H1 (cell line): Measurements from ENCODE around the gene NEB. TPM values are rescaled to one million over a fixed set of nuclear protein-coding genes. Genes with fewer than 3 reads are reported as not detected.
A peak's percentile ranks its signal among the peaks of the same experiment; 100 is the strongest.
"Not testable (repeated sequence)": the region's sequence is repeated elsewhere in the genome, so short reads cannot be mapped to it uniquely, and the experiment has no call there.

Experiments used
- CTCF ChIA-PET: fragments of 300-600 bp; sonication (Branson Sonifier 250); formaldehyde crosslinking; loops from one replicate; lab custom pipeline; 2021; ENCODE audit not compliant: partially characterized antibody; lab: Charles Lee
- POLR2A ChIA-PET: fragments of 300-600 bp; sonication (Branson Sonifier 250); formaldehyde crosslinking; loops from one replicate; lab custom pipeline; 2021; ENCODE audit warnings: inconsistent platforms; ENCODE audit not compliant: partially characterized antibody; lab: Charles Lee
- DNase-seq, 2 experiments: peaks; one replicate each; pipeline versions ENCODE4 v3.0.0 to v3.0.0-alpha.2; 2010 to 2022; ENCODE audit warnings: low spot score in 2 of 2, low read depth in 1 of 2, mixed read lengths in 1 of 2
- FAIRE-seq: peaks from 2 replicates; lab custom pipeline; 2011; peaks lifted over from hg19 to GRCh38; lab: Jason Lieb, UNC
- H2AFZ ChIP-seq: 2 replicates; pipeline ENCODE4 v1.8.1; 2012; ENCODE audit warnings: low read length, inconsistent platforms
- H2AK5ac ChIP-seq: 2 replicates; pipeline ENCODE4 v1.6.1; 2013; ENCODE audit warnings: low read depth, low read length
- H2BK120ac ChIP-seq: replicated peaks from 2 replicates; pipeline ENCODE3; 2013; ENCODE audit warnings: low read depth, low read length, inconsistent platforms
- H2BK12ac ChIP-seq: 2 replicates; pipeline ENCODE4 v1.6.1; 2013; ENCODE audit warnings: low read depth, low read length
- H2BK15ac ChIP-seq: 2 replicates; pipeline ENCODE4 v1.6.1; 2013; ENCODE audit warnings: low read length
- H2BK20ac ChIP-seq: 2 replicates; pipeline ENCODE4 v1.6.1; 2013; ENCODE audit warnings: low read length
- H2BK5ac ChIP-seq: 2 replicates; pipeline ENCODE4 v1.6.1; 2013; ENCODE audit warnings: low read depth, low read length
- H3K14ac ChIP-seq: 2 replicates; pipeline ENCODE4 v1.6.1; 2013; ENCODE audit warnings: inconsistent platforms; ENCODE audit not compliant: insufficient read length
- H3K18ac ChIP-seq: 2 replicates; pipeline ENCODE4 v1.6.1; 2013; ENCODE audit warnings: low read length; ENCODE audit errors: extremely low read depth
- H3K23ac ChIP-seq: 2 replicates; pipeline ENCODE4 v1.6.1; 2013; ENCODE audit warnings: inconsistent platforms; ENCODE audit not compliant: insufficient read length
- H3K23me2 ChIP-seq: 2 replicates; pipeline ENCODE4 v1.6.1; 2013; ENCODE audit warnings: low read depth, low read length
- H3K27ac ChIP-seq: 2 replicates; pipeline ENCODE4 v1.6.1; 2011; ENCODE audit warnings: low read depth, low read length, inconsistent platforms
- H3K27me3 ChIP-seq, 4 experiments: replicated peaks in 1 of 4; 1 replicate in 1 of 4; 2 replicates in 3 of 4; pipeline versions ENCODE4 v1.6.1 to v1.8.1; 2011 to 2013; ENCODE audit warnings: low read length in 3 of 4, mild to moderate bottlenecking in 3 of 4, inconsistent platforms in 2 of 4, mixed read lengths in 2 of 4, moderate library complexity in 1 of 4; ENCODE audit not compliant: control insufficient read depth in 3 of 4, insufficient read depth in 3 of 4; ENCODE audit errors: extremely low read depth in 1 of 4
- H3K36me3 ChIP-seq, 4 experiments: 2 replicates each; pipeline versions ENCODE4 v1.6.1 to v1.8.1; 2011 to 2013; ENCODE audit warnings: mild to moderate bottlenecking in 4 of 4, low read length in 3 of 4, moderate library complexity in 2 of 4, control low read depth in 1 of 4, inconsistent platforms in 1 of 4; ENCODE audit not compliant: insufficient read depth in 4 of 4, control insufficient read depth in 2 of 4
- H3K4ac ChIP-seq: replicated peaks from 2 replicates; pipeline ENCODE3; 2013; ENCODE audit warnings: low read length, low read depth, mixed read lengths, inconsistent platforms; ENCODE audit not compliant: insufficient read length
- H3K4me1 ChIP-seq, 4 experiments: replicated peaks in 1 of 4; 1 replicate in 1 of 4; 2 replicates in 3 of 4; pipeline versions ENCODE4 v1.6.1 to v1.8.1; 2011 to 2013; ENCODE audit warnings: low read length in 3 of 4, inconsistent platforms in 2 of 4, mixed read lengths in 1 of 4; ENCODE audit not compliant: insufficient read depth in 4 of 4, control insufficient read depth in 3 of 4
- H3K4me2 ChIP-seq, 2 experiments: 2 replicates each; pipeline versions ENCODE4 v1.6.1 to v1.8.1; 2011 to 2013; ENCODE audit warnings: low read depth in 2 of 2, low read length in 2 of 2, control low read depth in 1 of 2, inconsistent platforms in 1 of 2, mild to moderate bottlenecking in 1 of 2; ENCODE audit not compliant: insufficient read depth in 1 of 2
- H3K4me3 ChIP-seq, 4 experiments: fragments of 200-600, 300-600 bp in 1 of 4; sonication (generic), shearing (Covaris generic), sonication (Bioruptor Twin) in 1 of 4; 2 replicates each; pipeline versions ENCODE4 v1.5.1 to v1.8.1; 2011 to 2016; ENCODE audit warnings: low read length in 4 of 4, low read depth in 3 of 4, control low read depth in 2 of 4, inconsistent platforms in 2 of 4, mild to moderate bottlenecking in 2 of 4, mixed read lengths in 1 of 4, moderate library complexity in 1 of 4; ENCODE audit not compliant: insufficient read depth in 2 of 4; ENCODE audit errors: extremely low read depth in 1 of 4
- H3K56ac ChIP-seq: replicated peaks from 2 replicates; pipeline ENCODE3; 2013; ENCODE audit warnings: low read depth, mild to moderate bottlenecking, mixed read lengths, low read length, inconsistent platforms; ENCODE audit not compliant: insufficient read length
- H3K79me1 ChIP-seq: 2 replicates; pipeline ENCODE4 v1.6.1; 2013; ENCODE audit warnings: low read depth, low read length, control low read depth
- H3K79me2 ChIP-seq, 2 experiments: 2 replicates each; pipeline versions ENCODE4 v1.6.1 to v1.8.1; 2012 to 2013; ENCODE audit warnings: low read length in 2 of 2, mild to moderate bottlenecking in 2 of 2, inconsistent platforms in 1 of 2; ENCODE audit not compliant: insufficient read depth in 2 of 2, control insufficient read depth in 1 of 2
- H3K9ac ChIP-seq, 4 experiments: replicated peaks in 1 of 4; 1 replicate in 1 of 4; 2 replicates in 3 of 4; pipeline versions ENCODE4 v1.6.1 to v1.8.1; 2011 to 2013; ENCODE audit warnings: low read depth in 3 of 4, low read length in 3 of 4, control low read depth in 2 of 4, mild to moderate bottlenecking in 2 of 4, moderate library complexity in 2 of 4, inconsistent platforms in 1 of 4; ENCODE audit errors: extremely low read depth in 1 of 4
- H3K9me3 ChIP-seq, 2 experiments: 2 replicates each; pipeline versions ENCODE4 v1.6.1 to v1.8.1; 2012 to 2013; ENCODE audit warnings: mild to moderate bottlenecking in 2 of 2, moderate library complexity in 2 of 2, control low read depth in 1 of 2, inconsistent platforms in 1 of 2, low read depth in 1 of 2, low read length in 1 of 2, mixed read lengths in 1 of 2; ENCODE audit not compliant: insufficient read depth in 2 of 2
- H4K20me1 ChIP-seq, 2 experiments: replicated peaks in 1 of 2; 2 replicates each; pipeline versions ENCODE3 to v1.8.1; 2011 to 2013; ENCODE audit warnings: inconsistent platforms in 2 of 2, low read length in 2 of 2, mild to moderate bottlenecking in 1 of 2; ENCODE audit not compliant: insufficient read depth in 2 of 2, control insufficient read depth in 1 of 2
- H4K5ac ChIP-seq: 2 replicates; pipeline ENCODE4 v1.6.1; 2013; ENCODE audit warnings: low read length, low read depth, mixed read lengths, inconsistent platforms; ENCODE audit not compliant: insufficient read length
- H4K8ac ChIP-seq: 2 replicates; pipeline ENCODE4 v1.8.0; 2013; ENCODE audit warnings: mild to moderate bottlenecking, moderate library complexity, low read length, inconsistent platforms; ENCODE audit not compliant: insufficient read depth; ENCODE audit errors: extremely low read depth
- H4K91ac ChIP-seq: replicated peaks from 2 replicates; pipeline ENCODE3; 2013; ENCODE audit warnings: low read length, mixed read lengths, inconsistent platforms; ENCODE audit not compliant: insufficient read length
- YY1 ChIP-seq: IDR thresholded peaks from 2 replicates; pipeline ENCODE4 v1.6.1; 2011; ENCODE audit warnings: low read depth, mild to moderate bottlenecking, low read length
- WGBS, 2 experiments: shearing (Covaris generic) in 1 of 2; methylation state at CpG; one replicate each; pipeline versions ENCODE4 v1.1.6 to v1.1.7; 2013 to 2015; ENCODE audit warnings: low lambda C conversion rate in 2 of 2, mixed read lengths in 2 of 2, inconsistent platforms in 1 of 2, low coverage in 1 of 2, missing lambda C conversion rate in 1 of 2; ENCODE audit not compliant: insufficient replicate concordance in 2 of 2, insufficient coverage in 1 of 2, insufficient read length in 1 of 2; ENCODE audit errors: extremely low coverage in 1 of 2, missing lambda C conversion rate in 1 of 2; 5-methylcytosine and 5-hydroxymethylcytosine counted together
- polyA plus RNA-seq, 7 experiments: library from polyadenylated mRNA; depleted of rRNA in 3 of 7; stranded (reverse) in 5 of 7; unstranded in 2 of 7; fragments of >200 nt in 5 of 7; fragments of 200-250 nt in 2 of 7; gene quantifications; 1 replicate in 5 of 7; 2 replicates in 1 of 7; 4 replicates in 1 of 7; pipeline versions ENCODE4 v1.2.1 to v1.2.3, GENCODE V29; 2011 to 2013; ENCODE audit warnings: missing spikeins in 2 of 7, mixed read lengths in 2 of 7
- total RNA-seq: library from RNA; stranded (reverse); fragmentation: NEBNext Ultra II Directional; extraction: Animal tissue kit (Norgen Biotek cat#: 25700); gene quantifications from 2 replicates; pipeline ENCODE4 v1.2.1, GENCODE V29; 2021

Gene NEB
- total and polyA plus RNA-seq, 2 of the 8 experiments (the other 6 are each of a cell fraction or from before 2014, with no cell fraction given) = 1.4 to 2.5 TPM

GRCh38 chr2:151704480-151704961 is 29.8 kb downstream of the NEB start:
- Histone ChIP-seq H3K4me2 (peak overlapping the region in 1 of 2 experiments; percentile 38; a peak in 1 of 4 replicates), H2BK12ac (0 out of 2 replicates have a peak overlapping the region, but pooled peaks have one; percentile 75)
- H2BK120ac ChIP-seq, H3K9me3 ChIP-seq, H3K27ac ChIP-seq, H3K14ac ChIP-seq, H3K36me3 ChIP-seq, H3K4me1 ChIP-seq, H3K23me2 ChIP-seq, H3K4me3 ChIP-seq, H2BK20ac ChIP-seq, H3K9ac ChIP-seq, H2BK5ac ChIP-seq, H2AFZ ChIP-seq, H4K5ac ChIP-seq, H3K79me2 ChIP-seq, H4K20me1 ChIP-seq, H3K27me3 ChIP-seq, H3K56ac ChIP-seq, H3K23ac ChIP-seq, H3K18ac ChIP-seq, FAIRE-seq, H4K91ac ChIP-seq, H2BK15ac ChIP-seq, H3K4ac ChIP-seq, H3K79me1 ChIP-seq, H2AK5ac ChIP-seq, H4K8ac ChIP-seq: not testable (repeated sequence)
- peak; percentile 62; the same call in 1 of the 2 replicates for TF ChIP-seq YY1
- CTCF ChIA-PET = interaction anchor here (1.1 to 2.1 kb wide), 3 partner anchors 14 to 253 kb away, joined by 3 to 7 read pairs (median 3); no protein-coding TSS in a partner anchor
- POLR2A ChIA-PET = interaction anchor here (1.0 kb wide), 2 partner anchors 13 to 123 kb away, joined by 3 read pairs; partner anchors contain the start of gene ARL5A
- 95% methylated on average over 18 of the region's 29 CpGs; no CpG with 5 or more reads in 1 of the 2 experiments for WGBS, 2 experiments
- DNase-seq = peak in 1 of 2 experiments; percentile 53

- DNase-seq, H4K20me1 ChIP-seq, H4K8ac ChIP-seq, H3K27ac ChIP-seq, H3K4me2 ChIP-seq, H3K4me3 ChIP-seq, H3K9ac ChIP-seq, H2AFZ ChIP-seq, H3K27me3 ChIP-seq, H2BK12ac ChIP-seq, H3K14ac ChIP-seq, H4K91ac ChIP-seq, H4K5ac ChIP-seq, H3K23ac ChIP-seq, H3K4me1 ChIP-seq, H2BK15ac ChIP-seq, H3K79me2 ChIP-seq, H2AK5ac ChIP-seq, H2BK5ac ChIP-seq, H3K9me3 ChIP-seq, H3K23me2 ChIP-seq, H3K79me1 ChIP-seq, H3K56ac ChIP-seq, CTCF ChIA-PET, H2BK20ac ChIP-seq, POLR2A ChIA-PET, H2BK120ac ChIP-seq, H3K18ac ChIP-seq, H3K4ac ChIP-seq, H3K36me3 ChIP-seq: not testable (repeated sequence)
- FAIRE-seq = peak; percentile 90
Observed at GRCh38 chr2:151698134-151698533, 36.1 kb downstream of the NEB start.
